Neural cell (in vitro differentiated cells): Measurements from ENCODE around the gene CENPX.

ENCODE experiments used
- POLR2AphosphoS5 ChIP-seq: IDR thresholded peaks from 2 replicates; pipeline ENCODE4 v1.6.1; 2012
- RAD21 ChIP-seq: fragments of 450-650 bp; conservative IDR thresholded peaks from 2 replicates; pipeline ENCODE4 v1.6.1; 2014; ENCODE audit warnings: antibody characterized with exemption, mild to moderate bottlenecking, moderate library complexity
- TAF1 ChIP-seq: IDR thresholded peaks from 2 replicates; pipeline ENCODE4 v1.6.1; 2012; ENCODE audit warnings: low read depth

- TF ChIP-seq POLR2AphosphoS5 (peak; percentile 86), RAD21 (no peak), TAF1 (no peak)
Observed at GRCh38 chr17:82051776-82052637, 29.3 kb upstream of the CENPX start, which contains the start of the genes GPS1 and RFNG.
